Measurements from ENCODE around the gene C21orf58.

DNA sequence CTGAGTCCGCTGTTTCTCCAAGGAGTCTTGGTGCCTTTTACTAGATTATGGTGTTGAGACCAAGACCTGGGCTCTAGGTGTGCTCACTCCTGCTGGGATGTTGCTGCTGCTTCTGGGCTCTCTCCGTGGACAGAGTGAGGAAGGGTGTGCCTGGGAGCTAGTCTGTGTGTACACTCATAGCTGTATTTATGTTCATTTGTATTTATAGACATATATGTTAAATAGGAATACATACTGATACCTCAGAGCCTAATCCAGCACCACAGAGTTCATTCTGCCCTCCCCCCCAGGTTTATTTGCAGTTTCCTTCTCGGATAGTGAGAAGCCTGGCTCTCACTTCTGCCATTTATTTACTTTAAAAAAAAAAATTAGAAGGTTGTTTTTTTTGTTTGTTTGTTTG, 12.9 kb upstream of the C21orf58 start:
- TF ChIP-seq SUZ12 (IDR thresholded peaks at IDR 0.05; ENCODE audit: extremely low read depth, insufficient read depth, insufficient read length) (no peak), YY1 (IDR thresholded peaks at IDR 0.05; ENCODE audit: insufficient read depth, insufficient read length) (no peak)
